Hepatocyte (in vitro differentiated cells): ENCODE results near the gene HASPIN. TPM values are rescaled to one million over a fixed set of nuclear protein-coding genes. Genes with fewer than 3 reads are reported as not detected.

Experiments used
- DNase-seq: peaks from one replicate; pipeline ENCODE4 v3.0.0-alpha.2; 2016; ENCODE audit warnings: low spot score
- H2AFZ ChIP-seq: fragments of 200-600 bp; sonication (generic); 2 replicates; pipeline ENCODE4 v1.6.0; 2016; ENCODE audit warnings: antibody characterized with exemption, mild to moderate bottlenecking
- H3K27ac ChIP-seq: fragments of 200-600 bp; sonication (generic); 2 replicates; pipeline ENCODE4 v1.5.1; 2016; ENCODE audit warnings: mild to moderate bottlenecking
- H3K27me3 ChIP-seq: fragments of 200-600 bp; sonication (generic); 2 replicates; pipeline ENCODE4 v1.6.1; 2016
- H3K36me3 ChIP-seq: fragments of 200-600 bp; sonication (generic); replicated peaks from 2 replicates; pipeline ENCODE4 v1.5.1; 2016; ENCODE audit warnings: low read depth; ENCODE audit not compliant: insufficient read depth
- H3K4me1 ChIP-seq: fragments of 200-600 bp; sonication (generic); 2 replicates; pipeline ENCODE4 v1.5.1; 2016; ENCODE audit warnings: mild to moderate bottlenecking, moderate library complexity; ENCODE audit not compliant: insufficient read depth
- H3K4me2 ChIP-seq: fragments of 200-600 bp; sonication (generic); 2 replicates; pipeline ENCODE4 v1.6.0; 2016
- H3K4me3 ChIP-seq: fragments of 200-600 bp; sonication (generic); 2 replicates; pipeline ENCODE4 v1.5.1; 2016; ENCODE audit warnings: mild to moderate bottlenecking
- H3K79me2 ChIP-seq: fragments of 200-600 bp; sonication (generic); 2 replicates; pipeline ENCODE4 v1.6.0; 2017; ENCODE audit warnings: mild to moderate bottlenecking
- H3K9me2 ChIP-seq: fragments of 200-600 bp; sonication (generic); replicated peaks from 2 replicates; pipeline ENCODE4 v1.6.0; 2017; ENCODE audit warnings: mild to moderate bottlenecking; ENCODE audit not compliant: insufficient read depth
- H3K9me3 ChIP-seq: fragments of 200-600 bp; sonication (generic); 2 replicates; pipeline ENCODE4 v1.5.1; 2016; ENCODE audit warnings: low read depth, mild to moderate bottlenecking
- H4K20me1 ChIP-seq: fragments of 200-600 bp; sonication (generic); 2 replicates; pipeline ENCODE4 v1.6.0; 2016; ENCODE audit warnings: mild to moderate bottlenecking; ENCODE audit not compliant: insufficient read depth, poor library complexity, severe bottlenecking
- CTCF ChIP-seq: fragments of 200-600 bp; sonication (generic); IDR thresholded peaks from 2 replicates; pipeline ENCODE4 v1.5.1; 2016; ENCODE audit warnings: antibody characterized with exemption, mild to moderate bottlenecking; ENCODE audit not compliant: poor library complexity
- EZH2 ChIP-seq: fragments of 200-600 bp; sonication (generic); IDR thresholded peaks from 2 replicates; pipeline ENCODE4 v1.6.1; 2016; ENCODE audit warnings: antibody characterized with exemption, mild to moderate bottlenecking, borderline replicate concordance
- EZH2phosphoT487 ChIP-seq: fragments of 200-600 bp; sonication (generic); IDR thresholded peaks from one replicate; pipeline ENCODE4 v1.6.1; 2018; ENCODE audit warnings: antibody characterized with exemption, mild to moderate bottlenecking, low read depth, moderate library complexity; ENCODE audit not compliant: unreplicated experiment, severe bottlenecking
- WGBS: methylation state at CpG from one replicate; pipeline ENCODE4 v1.1.6; 2016; ENCODE audit warnings: low lambda C conversion rate; ENCODE audit errors: missing lambda C conversion rate; 5-methylcytosine and 5-hydroxymethylcytosine counted together
- polyA plus RNA-seq: library from polyadenylated mRNA; unstranded; fragments of >200 nt; fragmentation: Nextera tagmentation; extraction: Ambion mirVana; gene quantifications from 2 replicates; pipeline ENCODE4 v1.2.1, GENCODE V29; 2016
- total RNA-seq: library from RNA; depleted of rRNA; stranded (reverse); fragments of >200 nt; gene quantifications from 2 replicates; pipeline ENCODE4 v1.2.3, GENCODE V29; 2014

HASPIN gene
- total and polyA plus RNA-seq, 2 experiments from 2014 or later, result 1.1 to 1.5 TPM

- peaks cover 11% of the 10 kb centered on the region for H3K4me1 ChIP-seq
- H3K79me2 ChIP-seq, result peaks cover 33% of the 10 kb centered on the region
- H4K20me1 ChIP-seq, result no peaks in the 10 kb centered on the region
- H3K9me3 ChIP-seq, result no peaks in the 10 kb centered on the region
- H3K9me2 ChIP-seq, result no peaks in the 10 kb centered on the region
- peak overlapping the region; percentile 95 for H3K27ac ChIP-seq
- peak overlapping the region; percentile 93 for H3K4me3 ChIP-seq
- 46% methylated on average over 6 of the region's 6 CpGs for WGBS
- H3K4me2 ChIP-seq, result peak overlapping the region; percentile 83
- no peak for DNase-seq
- H2AFZ ChIP-seq, result peak overlapping the region; percentile 93
- H3K27me3 ChIP-seq, result no peaks in the 10 kb centered on the region
- no peaks in the 10 kb centered on the region for H3K36me3 ChIP-seq
- TF ChIP-seq EZH2, result no peak
- TF ChIP-seq EZH2phosphoT487, result no peak
- TF ChIP-seq CTCF, result no peak
Measured at GRCh38 chr17:3722716-3723115, 987 bp upstream of the HASPIN start.

- Histone ChIP-seq H3K9me2 (no peaks in the 10 kb centered on the region), H3K4me2 (peak overlapping the region; percentile 83), H4K20me1 (no peaks in the 10 kb centered on the region), H3K27ac (peak overlapping the region; percentile 95), H2AFZ (peak overlapping the region; percentile 93), H3K79me2 (peaks cover 33% of the 10 kb centered on the region), H3K9me3 (no peaks in the 10 kb centered on the region), H3K27me3 (no peaks in the 10 kb centered on the region), H3K36me3 (no peaks in the 10 kb centered on the region), H3K4me1 (peaks cover 11% of the 10 kb centered on the region), H3K4me3 (peak overlapping the region; percentile 93)
- TF ChIP-seq EZH2 (no peak), CTCF (no peak), EZH2phosphoT487 (no peak)
- 3% methylated on average over 13 of the region's 13 CpGs for WGBS
- no peak for DNase-seq
Measured at GRCh38 chr17:3723188-3723555, 531 bp upstream of the HASPIN start.

- WGBS, result 23% methylated on average over 25 of the region's 27 CpGs
- H3K79me2 ChIP-seq, result peaks cover 33% of the 10 kb centered on the region
Measured at GRCh38 chr17:3724378-3725077, 825 bp downstream of the HASPIN start.

More at GRCh38 chr17:3724378-3725077, 825 bp downstream of the HASPIN start:
- no peaks in the 10 kb centered on the region for H3K9me2 ChIP-seq
- H3K4me3 ChIP-seq, result peak overlapping the region; percentile 93
- H3K9me3 ChIP-seq, result no peaks in the 10 kb centered on the region
- H3K4me2 ChIP-seq, result peak overlapping the region; percentile 83
- TF ChIP-seq EZH2, result no peak
- TF ChIP-seq EZH2phosphoT487, result no peak
- TF ChIP-seq CTCF, result no peak
- DNase-seq, result no peak
- H3K27ac ChIP-seq, result no peak overlapping the region
- peaks cover 11% of the 10 kb centered on the region for H3K4me1 ChIP-seq
- no peaks in the 10 kb centered on the region for H3K27me3 ChIP-seq
- peak overlapping the region; percentile 93 for H2AFZ ChIP-seq
- H4K20me1 ChIP-seq, result no peaks in the 10 kb centered on the region
- no peaks in the 10 kb centered on the region for H3K36me3 ChIP-seq
